SIG-M5 treated with dmso at 0.1 percent for 504 hours (cell line): ENCODE results near the gene IGFL4.
A peak's percentile ranks its signal among the peaks of the same experiment; 100 is the strongest.

ENCODE experiments used
- DNase-seq: peaks from one replicate; lab custom pipeline; 2025; ENCODE audit not compliant: unreplicated experiment; lab: John Stamatoyannopoulos, UW

IGFL4 gene

DNA sequence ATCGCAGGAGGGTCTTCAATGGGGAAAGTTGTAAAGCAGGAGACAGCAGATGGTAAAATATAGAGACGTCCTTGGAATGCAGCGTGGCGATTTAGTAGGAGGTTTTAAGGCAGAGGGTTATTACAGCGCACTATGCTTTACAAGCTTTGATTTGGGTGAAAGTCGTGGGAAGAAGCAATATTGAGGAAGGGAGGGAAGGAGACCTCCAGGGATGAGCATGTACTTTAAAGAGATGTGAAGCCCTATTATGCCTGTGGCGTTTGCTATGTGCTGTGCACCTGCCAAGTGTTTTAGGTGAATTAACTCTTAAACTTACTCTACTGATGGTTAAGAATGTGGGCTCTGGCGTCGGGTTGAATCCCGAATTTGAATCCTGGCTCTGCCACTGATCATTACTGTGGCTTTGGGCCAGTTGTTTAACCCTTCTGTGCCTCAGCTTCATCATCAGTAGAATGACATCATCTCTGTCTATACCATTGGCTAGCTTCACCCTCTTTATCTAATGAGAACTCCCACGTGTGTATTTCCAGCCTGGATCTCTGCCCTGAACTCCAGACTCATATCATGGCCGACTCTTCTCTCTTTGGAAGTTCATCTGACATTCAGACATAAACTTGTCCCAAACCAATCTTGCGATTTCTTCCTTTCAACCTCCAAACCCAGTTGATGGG is 45.0 kb downstream of the IGFL4 start:
- DNase-seq = no peak

DNA sequence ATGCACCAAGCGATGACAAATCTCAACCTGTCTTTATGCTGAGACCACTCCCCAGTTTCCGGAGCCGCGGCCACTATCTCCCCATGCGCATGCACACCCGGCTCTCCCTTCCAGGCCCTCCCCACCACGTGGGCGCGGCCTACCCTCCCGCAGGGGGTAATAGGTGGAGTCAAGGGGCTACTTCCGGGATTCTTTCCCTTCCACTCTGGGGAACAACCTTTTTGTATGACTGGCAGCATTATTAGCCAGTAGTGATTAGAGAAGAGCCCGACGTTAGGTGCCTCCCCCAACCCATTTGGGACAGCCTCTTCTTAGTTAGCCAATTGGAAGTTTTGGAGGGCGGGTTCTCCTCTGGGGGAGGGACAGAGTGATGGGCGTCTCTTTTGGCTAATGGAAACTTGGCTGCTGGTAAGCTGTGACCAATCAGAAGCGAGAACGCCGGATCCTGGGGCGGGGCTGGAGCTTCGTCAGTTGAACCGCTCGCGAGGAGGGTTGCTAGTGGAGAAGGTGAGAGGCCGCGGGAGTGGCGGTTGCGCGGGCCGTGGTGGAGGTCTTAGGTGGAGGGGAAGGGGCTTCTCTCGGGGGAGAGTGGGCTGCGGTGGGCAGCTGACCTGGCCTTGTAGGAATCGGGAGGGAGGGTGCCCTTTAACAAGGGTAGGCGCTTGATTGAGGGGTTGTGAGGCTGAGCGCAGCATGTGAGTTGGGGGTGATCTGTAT is 45.6 kb downstream of the IGFL4 start, which contains the start of gene CCDC61:
CCDC61 (plus strand) TSS at position 470 of the 717 bp plus-strand sequence. CDS start 7,552 bp downstream, outside the sequence.
- peak; percentile 99 for DNase-seq

DNA sequence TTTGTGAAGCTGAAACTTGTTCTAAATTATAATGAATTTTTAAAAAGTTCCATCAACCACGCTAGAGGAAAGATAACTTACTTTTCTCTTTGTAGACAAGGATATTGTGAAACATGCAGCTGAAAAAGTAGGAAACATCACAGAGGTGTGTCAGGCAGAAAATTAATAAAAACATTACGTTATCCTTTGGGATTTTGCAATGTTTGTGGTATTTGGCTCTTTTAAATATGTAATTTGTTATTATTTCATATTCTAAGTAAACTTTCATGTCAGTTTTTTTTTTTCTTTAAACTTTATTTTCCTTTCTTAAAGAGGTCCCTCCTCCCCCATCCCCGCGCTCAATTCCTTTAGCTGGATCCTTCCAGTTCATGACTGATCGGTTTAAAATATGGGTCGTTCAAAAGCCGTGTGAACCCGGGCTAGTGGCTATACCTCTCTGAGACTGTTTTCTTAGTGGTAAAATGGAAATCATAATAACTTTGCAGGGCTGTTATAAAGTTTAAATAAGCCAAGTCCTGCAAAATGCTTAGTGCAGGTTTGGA is 46.3 kb downstream of the IGFL4 start:
- DNase-seq = peak; percentile 69

DNA sequence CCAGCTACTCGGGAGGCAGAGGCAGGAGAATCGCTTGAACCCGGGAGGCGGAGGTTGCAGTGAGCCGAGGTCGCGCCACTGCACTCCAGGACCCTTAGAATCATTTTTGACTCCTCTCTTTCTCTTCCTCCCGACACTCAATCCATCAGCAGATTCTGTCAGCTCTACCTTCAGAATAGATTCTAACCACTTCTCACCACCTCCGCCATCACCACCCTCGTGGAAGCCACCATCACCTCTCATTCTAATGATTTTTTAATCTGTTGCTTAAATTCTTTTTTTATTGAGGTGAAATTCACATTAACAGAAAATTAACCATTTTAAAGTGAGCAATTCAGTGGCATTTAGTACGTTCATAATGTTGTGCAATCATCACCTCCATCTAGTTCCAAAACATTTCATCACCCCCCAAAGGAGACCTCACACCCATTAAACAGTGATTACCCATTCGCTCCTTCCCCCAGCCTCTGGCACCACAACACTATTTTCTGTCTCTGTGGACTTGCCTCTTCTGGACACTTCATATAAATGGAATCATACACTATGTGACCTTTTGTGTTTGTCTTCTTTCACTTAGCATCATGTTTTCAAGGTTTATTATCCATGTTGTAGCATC is 50.6 kb downstream of the IGFL4 start:
- no peak for DNase-seq
